B cell (primary cell): ENCODE results near the gene KLF7.

Experiments used
- CTCF ChIP-seq: fragments of 200-600 bp; IDR thresholded peaks from one replicate; pipeline ENCODE4 v1.8.0; 2022; ENCODE audit warnings: antibody characterized with exemption, mild to moderate bottlenecking
- EZH2 ChIP-seq: IDR thresholded peaks from 2 replicates; pipeline ENCODE4 v1.6.1; 2012; ENCODE audit warnings: borderline replicate concordance, low read depth, mild to moderate bottlenecking, moderate library complexity, low read length; ENCODE audit not compliant: insufficient read depth, poor library complexity, severe bottlenecking

DNA sequence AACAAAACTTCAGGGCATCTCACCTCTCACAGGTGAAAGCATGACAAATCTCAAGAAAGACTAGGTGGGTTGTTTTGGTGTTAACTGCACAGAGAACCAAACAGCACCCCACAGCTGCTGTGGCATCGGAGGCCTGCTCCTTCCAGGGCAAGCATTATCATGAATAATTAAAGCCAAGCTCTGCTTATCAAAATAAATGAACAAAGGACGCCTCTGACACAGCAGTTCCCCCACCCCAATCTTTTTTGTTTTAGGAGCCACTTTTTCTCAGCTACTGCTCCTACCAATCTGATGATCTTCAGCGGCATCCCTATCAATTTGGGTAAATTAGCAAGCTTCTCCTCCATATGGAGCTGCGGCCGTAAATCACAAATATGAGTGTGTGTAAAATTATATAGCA is 58.6 kb downstream of the KLF7 start:
- TF ChIP-seq CTCF (no peak), EZH2 (no peak)
